Suprapubic skin (tissue), 4 donors: Measurements from ENCODE around the gene MS4A10. TPM values are rescaled to one million over a fixed set of nuclear protein-coding genes. Genes with fewer than 3 reads are reported as not detected.
A peak's percentile ranks its signal among the peaks of the same experiment; 100 is the strongest.
"Not testable (repeated sequence)": the region's sequence is repeated elsewhere in the genome, so short reads cannot be mapped to it uniquely, and the experiment has no call there.

Source experiments
- DNase-seq, 2 donors: peaks; one replicate each; pipeline ENCODE4 v3.0.0-alpha.2; 2019; ENCODE audit warnings: low spot score in 2 of 2
- H3K27ac ChIP-seq: fragments of 200-600 bp; sonication (generic); one replicate; pipeline ENCODE4 v1.5.1; 2019
- H3K27me3 ChIP-seq: fragments of 200-600 bp; sonication (generic); one replicate; pipeline ENCODE4 v1.5.1; 2019
- H3K36me3 ChIP-seq: fragments of 200-600 bp; sonication (generic); one replicate; pipeline ENCODE4 v1.5.1; 2019
- H3K4me1 ChIP-seq: fragments of 200-600 bp; sonication (generic); one replicate; pipeline ENCODE4 v1.5.1; 2019
- H3K4me3 ChIP-seq: fragments of 200-600 bp; sonication (generic); one replicate; pipeline ENCODE4 v1.5.1; 2019; ENCODE audit warnings: mild to moderate bottlenecking
- H3K9me3 ChIP-seq: fragments of 200-600 bp; sonication (generic); one replicate; pipeline ENCODE4 v1.5.1; 2019
- EP300 ChIP-seq: sonication (generic); formaldehyde crosslinking; IDR thresholded peaks from one replicate; pipeline ENCODE4 v1.6.1; 2017; ENCODE audit warnings: antibody characterized with exemption
- POLR2A ChIP-seq, 2 donors: fragments of 450-650 bp; IDR thresholded peaks; one replicate each; pipeline ENCODE4 v1.6.1; 2017; ENCODE audit warnings: antibody characterized with exemption in 2 of 2, mild to moderate bottlenecking in 2 of 2, moderate library complexity in 2 of 2
- POLR2AphosphoS5 ChIP-seq, 3 donors: sonication (generic); formaldehyde crosslinking; IDR thresholded peaks; one replicate each; pipeline ENCODE4 v1.6.1; 2017; ENCODE audit warnings: antibody characterized with exemption in 3 of 3
- WGBS: methylation state at CpG from one replicate; pipeline ENCODE4 v1.1.5; 2018; 5-methylcytosine and 5-hydroxymethylcytosine counted together
- total RNA-seq, 4 donors: library from RNA; depleted of rRNA; stranded (reverse); fragments of >200 nt; gene quantifications; one replicate each; pipeline ENCODE4 v1.1.0, GENCODE V29; 2016
- TF ChIP-seq, protein P1 (sequence below), 2 donors: fragments of 200-600 bp in 1 of 2; fragments of 450-650 bp in 1 of 2; sonication (generic) in 1 of 2; IDR thresholded peaks; one replicate each; pipeline ENCODE4 v1.5.1; 2016 to 2019; ENCODE audit warnings: antibody characterized with exemption in 2 of 2, mild to moderate bottlenecking in 1 of 2, moderate library complexity in 1 of 2

MS4A10 gene
- total RNA-seq, 4 donors from 2014 or later, result not detected

DNA sequence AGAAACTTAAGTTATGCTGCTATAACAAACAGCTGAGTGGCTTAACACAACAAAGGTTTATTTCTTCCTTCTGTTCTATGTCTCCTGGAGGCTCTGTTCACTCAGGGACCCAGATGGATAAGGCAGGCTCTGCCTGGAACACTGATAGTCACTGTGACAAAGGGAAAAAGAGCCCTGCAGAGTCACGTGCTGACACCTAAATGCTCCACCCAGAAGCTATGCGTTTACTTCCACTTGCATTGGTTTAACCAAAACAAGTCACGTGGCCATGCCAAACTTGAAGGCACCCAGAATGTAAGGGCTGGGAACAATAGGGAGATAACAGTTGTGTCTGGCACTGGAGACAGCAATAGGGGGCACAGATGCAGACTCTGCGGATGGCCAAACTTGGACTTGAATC lies 31.8 kb upstream of the MS4A10 start:
- H3K4me3 ChIP-seq, result no peak overlapping the region
- no peak for TF ChIP-seq POLR2A (IDR thresholded peaks at IDR 0.05)
- no peak for TF ChIP-seq POLR2AphosphoS5 (IDR thresholded peaks at IDR 0.05)
- TF ChIP-seq, protein P1, sequence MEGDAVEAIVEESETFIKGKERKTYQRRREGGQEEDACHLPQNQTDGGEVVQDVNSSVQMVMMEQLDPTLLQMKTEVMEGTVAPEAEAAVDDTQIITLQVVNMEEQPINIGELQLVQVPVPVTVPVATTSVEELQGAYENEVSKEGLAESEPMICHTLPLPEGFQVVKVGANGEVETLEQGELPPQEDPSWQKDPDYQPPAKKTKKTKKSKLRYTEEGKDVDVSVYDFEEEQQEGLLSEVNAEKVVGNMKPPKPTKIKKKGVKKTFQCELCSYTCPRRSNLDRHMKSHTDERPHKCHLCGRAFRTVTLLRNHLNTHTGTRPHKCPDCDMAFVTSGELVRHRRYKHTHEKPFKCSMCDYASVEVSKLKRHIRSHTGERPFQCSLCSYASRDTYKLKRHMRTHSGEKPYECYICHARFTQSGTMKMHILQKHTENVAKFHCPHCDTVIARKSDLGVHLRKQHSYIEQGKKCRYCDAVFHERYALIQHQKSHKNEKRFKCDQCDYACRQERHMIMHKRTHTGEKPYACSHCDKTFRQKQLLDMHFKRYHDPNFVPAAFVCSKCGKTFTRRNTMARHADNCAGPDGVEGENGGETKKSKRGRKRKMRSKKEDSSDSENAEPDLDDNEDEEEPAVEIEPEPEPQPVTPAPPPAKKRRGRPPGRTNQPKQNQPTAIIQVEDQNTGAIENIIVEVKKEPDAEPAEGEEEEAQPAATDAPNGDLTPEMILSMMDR (IDR thresholded peaks at IDR 0.05), result no peak
- TF ChIP-seq EP300, result no peak
- no peaks in the 10 kb centered on the region for H3K9me3 ChIP-seq
- no peak for DNase-seq
- H3K4me1 ChIP-seq, result no peaks in the 10 kb centered on the region
- no peak overlapping the region for H3K27ac ChIP-seq
- WGBS, result 66% methylated on average over 4 of the region's 4 CpGs
- no peaks in the 10 kb centered on the region for H3K36me3 ChIP-seq
- H3K27me3 ChIP-seq, result peaks cover 47% of the 10 kb centered on the region

DNA sequence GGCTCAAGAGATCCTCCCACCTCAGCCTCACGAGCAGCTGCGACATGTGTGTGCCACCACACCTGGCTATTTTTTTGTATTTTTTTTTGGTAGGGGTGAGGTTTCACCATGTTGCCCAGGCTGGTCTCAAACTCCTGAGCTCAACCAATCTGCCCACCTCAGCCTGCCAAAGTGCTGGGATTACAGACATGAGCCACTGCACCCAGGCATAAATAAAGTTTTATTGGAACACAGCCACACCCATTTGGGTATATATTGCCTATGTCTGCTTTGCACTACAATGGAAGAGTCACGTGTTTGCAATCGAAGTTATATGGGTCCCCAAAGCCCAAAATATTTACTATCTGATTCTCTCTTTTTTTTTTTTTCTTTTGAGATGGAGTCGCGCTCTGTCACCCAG lies 30.2 kb upstream of the MS4A10 start:
- H3K27ac ChIP-seq, result no peak overlapping the region
- TF ChIP-seq, protein P1 (IDR thresholded peaks at IDR 0.05), result no peak
- TF ChIP-seq POLR2AphosphoS5 (IDR thresholded peaks at IDR 0.05), result no peak
- no peak for TF ChIP-seq POLR2A (IDR thresholded peaks at IDR 0.05)
- TF ChIP-seq EP300, result no peak
- H3K27me3 ChIP-seq, result peaks cover 35% of the 10 kb centered on the region
- 87% methylated on average over 6 of the region's 6 CpGs for WGBS
- no peak overlapping the region for H3K4me3 ChIP-seq
- DNase-seq, result peak in 1 of 2 donors; percentile 31
- H3K9me3 ChIP-seq, result no peaks in the 10 kb centered on the region
- no peaks in the 10 kb centered on the region for H3K36me3 ChIP-seq
- no peaks in the 10 kb centered on the region for H3K4me1 ChIP-seq

DNA sequence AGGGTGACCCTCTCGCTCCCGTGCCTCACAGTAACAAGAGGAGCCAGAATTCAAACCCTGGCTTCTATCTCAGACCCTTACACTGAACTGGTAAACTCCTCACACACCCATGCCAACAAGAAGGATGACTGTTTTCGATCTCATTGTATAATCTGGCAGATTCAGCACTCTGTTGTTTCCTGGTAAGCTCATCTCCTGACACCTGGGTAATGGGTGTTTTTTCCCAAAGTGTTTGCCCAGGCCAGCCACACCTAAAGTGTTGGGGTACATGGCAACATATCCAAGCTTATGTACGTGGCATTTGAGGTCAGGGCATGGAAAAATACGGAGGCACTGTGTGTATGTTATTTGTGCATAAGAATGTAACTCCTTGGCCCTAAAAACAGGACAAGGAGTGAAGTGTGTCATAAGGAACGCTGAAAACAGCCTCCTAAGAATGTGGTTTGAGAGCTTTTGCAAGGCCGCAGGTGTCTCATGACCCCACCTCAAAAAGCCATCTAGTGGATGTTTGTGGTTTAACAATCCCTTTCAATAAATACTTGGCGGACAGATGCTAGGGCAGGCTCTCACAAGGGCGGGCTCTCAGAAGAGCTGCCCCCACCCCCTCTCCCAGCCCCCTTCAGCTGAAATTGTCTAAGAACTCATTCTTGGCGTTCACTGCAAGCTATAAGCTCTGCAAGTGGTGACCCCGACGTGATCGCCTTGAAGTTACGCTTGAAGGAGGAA lies 28.7 kb upstream of the MS4A10 start, which contains the start of gene MS4A15:
Gene MS4A15 (plus strand): TSS at position 561 of the 726 bp plus-strand sequence. CDS start 6,867 bp downstream, outside the sequence.
- Histone ChIP-seq H3K27ac (no peak within 1 kb of the TSS), H3K9me3 (no peaks in the 10 kb centered on the region), H3K36me3 (no peaks in the 10 kb centered on the region), H3K4me3 (no peak within 1 kb of the TSS), H3K4me1 (no peaks in the 10 kb centered on the region), H3K27me3 (peaks cover 19% of the 10 kb centered on the region)
- 64% methylated on average over 14 of the region's 14 CpGs for WGBS
- peak in 1 of 2 donors; percentile 32 for DNase-seq
- TF ChIP-seq POLR2A (IDR thresholded peaks at IDR 0.05), result no peak

DNA sequence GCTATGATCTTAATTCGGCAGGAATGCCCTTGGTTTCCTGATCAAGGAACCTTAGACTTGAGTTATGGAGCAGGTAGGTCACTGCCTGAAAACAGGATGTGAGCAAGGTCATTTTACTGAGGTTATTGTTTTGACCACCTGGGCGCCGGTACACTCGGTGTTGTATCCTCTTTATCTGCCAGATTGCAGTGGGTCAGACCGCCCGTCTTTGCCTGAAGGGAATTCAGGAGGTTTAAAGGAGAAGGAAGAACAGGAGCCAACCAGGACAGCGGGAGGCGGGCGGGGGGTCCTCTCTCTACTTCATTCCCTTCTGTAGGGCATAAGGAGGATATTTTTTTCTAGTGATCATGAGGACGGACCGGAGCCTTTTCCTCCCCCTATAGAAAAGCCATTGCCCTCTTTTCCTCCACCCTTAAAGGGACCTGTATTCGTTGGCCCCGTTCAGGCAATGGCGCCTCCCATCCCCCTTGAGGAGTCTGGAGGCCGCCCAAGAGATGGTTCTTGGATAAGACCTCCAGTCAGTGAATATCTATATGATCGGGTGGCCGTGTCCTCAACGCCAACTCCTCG lies 27.8 kb upstream of the MS4A10 start:
- H3K36me3 ChIP-seq, result no peaks in the 10 kb centered on the region
- no peak overlapping the region for H3K27ac ChIP-seq
- H3K4me1 ChIP-seq, result no peaks in the 10 kb centered on the region
- no peak overlapping the region for H3K4me3 ChIP-seq
- H3K9me3 ChIP-seq, result no peaks in the 10 kb centered on the region
- WGBS, result 95% methylated on average over 19 of the region's 19 CpGs
- H3K27me3 ChIP-seq, result peaks cover 19% of the 10 kb centered on the region
- peak in 1 of 2 donors; percentile 68 for DNase-seq
- TF ChIP-seq POLR2A (IDR thresholded peaks at IDR 0.05), result no peak

DNA sequence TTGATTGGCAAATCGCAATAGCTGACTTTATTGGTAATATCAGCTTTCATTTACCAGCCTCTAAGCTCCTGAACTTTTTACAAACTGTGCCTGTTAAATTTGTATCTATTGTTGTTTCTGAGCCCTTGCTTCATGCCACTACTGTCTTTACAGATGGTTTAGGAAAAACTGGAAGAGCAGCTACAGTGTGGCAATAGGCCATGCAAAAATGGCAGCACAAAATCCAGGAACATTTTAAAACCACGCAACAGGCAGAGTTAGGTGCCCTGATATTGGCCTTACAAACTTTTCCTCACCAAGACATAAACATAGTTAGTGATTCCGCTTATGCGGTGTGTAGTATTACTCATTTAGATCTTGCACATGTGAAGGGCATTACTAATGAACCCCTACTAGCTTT lies 26.5 kb upstream of the MS4A10 start:
- not testable (repeated sequence) for H3K9me3 ChIP-seq, H3K36me3 ChIP-seq, DNase-seq, H3K4me1 ChIP-seq, H3K27ac ChIP-seq, H3K4me3 ChIP-seq
- WGBS, result 90% methylated on average over 4 of the region's 4 CpGs
- peaks cover 19% of the 10 kb centered on the region for H3K27me3 ChIP-seq

DNA sequence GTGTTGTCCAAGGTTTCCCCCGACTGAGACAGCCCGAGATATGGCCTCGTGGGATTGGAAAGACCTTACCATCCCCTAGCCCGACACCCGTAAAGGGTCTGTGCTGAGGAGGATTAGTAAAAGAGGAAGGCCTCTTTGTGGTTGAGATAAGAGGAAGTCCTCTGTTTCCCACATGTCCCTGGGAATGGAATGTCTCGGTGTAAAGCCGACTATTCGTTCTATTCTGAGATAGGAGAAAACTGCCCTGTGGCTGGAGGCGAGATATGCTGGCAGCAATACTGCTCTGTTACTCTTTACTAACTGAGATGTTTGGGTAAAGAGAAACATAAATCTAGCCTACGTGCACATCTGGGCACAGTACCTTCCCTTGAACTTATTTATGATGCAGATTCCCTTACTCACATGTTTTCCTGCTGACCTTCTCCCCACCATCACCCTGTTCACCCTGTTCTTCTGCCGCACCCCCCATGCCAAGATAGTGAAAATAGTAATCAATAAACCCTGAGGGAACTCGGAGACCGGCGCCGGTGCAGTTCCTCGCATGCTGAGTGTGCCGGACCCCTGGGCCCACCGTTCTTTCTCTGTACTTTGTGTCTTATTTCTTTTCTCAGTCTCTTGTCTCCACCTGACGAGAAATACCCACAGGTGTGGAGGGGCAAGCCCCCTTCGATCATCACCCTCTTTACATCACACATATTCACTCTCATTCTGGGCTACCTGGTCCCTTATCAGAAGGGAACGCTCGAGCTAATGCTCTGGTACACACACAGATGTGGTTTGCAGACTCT lies 25.5 kb upstream of the MS4A10 start:
- H3K27me3 ChIP-seq, result peaks cover 15% of the 10 kb centered on the region
- H3K4me1 ChIP-seq, H3K4me3 ChIP-seq, H3K27ac ChIP-seq, H3K9me3 ChIP-seq, H3K36me3 ChIP-seq: not testable (repeated sequence)
- DNase-seq, result peak in 1 of 2 donors; percentile 63
- WGBS, result 65% methylated on average over 22 of the region's 22 CpGs
